Measurements from ENCODE around the gene BCAR1. TPM values are rescaled to one million over a fixed set of nuclear protein-coding genes. Genes with fewer than 3 reads are reported as not detected.
"Not testable (repeated sequence)": the region's sequence is repeated elsewhere in the genome, so short reads cannot be mapped to it uniquely, and the experiment has no call there.

BCAR1 gene
- polyA plus RNA-seq, 1 donor from 2014 or later: 39.1 TPM

DNA sequence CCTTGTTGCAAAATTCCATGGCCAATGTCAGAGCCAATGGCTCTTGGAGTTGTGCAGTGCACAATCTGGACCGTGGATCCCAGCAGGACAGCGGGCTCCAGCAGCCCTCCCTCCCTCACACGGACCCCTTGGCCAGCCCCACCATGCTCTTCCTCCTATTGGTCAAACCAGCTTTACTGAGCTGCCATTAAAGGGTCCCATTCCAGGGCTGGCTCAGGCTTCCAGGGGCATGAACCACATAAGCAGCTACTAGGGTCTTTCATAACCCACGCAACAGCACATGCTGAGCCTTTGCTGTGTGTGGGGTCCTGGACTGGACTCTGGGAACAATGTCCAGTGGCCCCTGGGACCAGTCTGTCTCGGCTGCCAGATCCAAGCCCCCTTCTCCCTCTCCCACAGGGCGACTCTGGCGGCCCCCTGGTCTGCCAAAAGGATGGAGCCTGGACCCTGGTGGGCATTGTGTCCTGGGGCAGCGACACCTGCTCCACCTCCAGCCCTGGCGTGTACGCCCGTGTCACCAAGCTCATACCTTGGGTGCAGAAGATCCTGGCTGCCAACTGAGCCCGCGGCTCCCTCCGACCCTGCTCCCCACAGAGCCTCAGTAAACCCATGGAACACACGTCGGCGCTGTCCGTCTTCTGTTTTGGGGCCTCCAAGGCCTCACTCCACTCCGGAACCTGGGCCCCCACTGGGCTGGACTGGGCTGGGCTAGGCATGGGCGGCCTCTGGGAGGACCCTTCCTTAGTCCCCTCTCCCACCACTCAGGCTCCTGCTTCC, 26.9 kb downstream of the BCAR1 start:
- H3K9me2 ChIP-seq (ENCODE audit: insufficient read depth, low read length): no peaks in the 10 kb centered on the region
- no peak overlapping the region for H3K4me3 ChIP-seq (ENCODE audit: low read length)
- no peak overlapping the region for H3K4me2 ChIP-seq (ENCODE audit: low read length)
- H2AFZ ChIP-seq (ENCODE audit: low read depth, low read length): no peak overlapping the region
- H3F3A ChIP-seq (ENCODE audit: insufficient read depth, low read length, poor library complexity, severe bottlenecking): no peaks in the 10 kb centered on the region
- TF ChIP-seq POLR2AphosphoS5 (IDR thresholded peaks at IDR 0.05) (no peak), MXI1 (conservative IDR thresholded peaks at IDR 0.05; ENCODE audit: poor library complexity, severe bottlenecking) (no peak), SMC3 (conservative IDR thresholded peaks at IDR 0.05; ENCODE audit: poor library complexity) (no peak), RAD21 (conservative IDR thresholded peaks at IDR 0.05) (no peak), CTCF (IDR thresholded peaks at IDR 0.05; ENCODE audit: poor library complexity, severe bottlenecking) (no peak), TAF1 (IDR thresholded peaks at IDR 0.05; ENCODE audit: low read depth) (no peak), EZH2 (IDR thresholded peaks at IDR 0.05; ENCODE audit: borderline replicate concordance, insufficient read depth, low read length, poor library complexity, severe bottlenecking) (no peak), EP300 (conservative IDR thresholded peaks at IDR 0.05; ENCODE audit: poor library complexity, severe bottlenecking) (no peak)
- TF ChIP-seq, protein P1, sequence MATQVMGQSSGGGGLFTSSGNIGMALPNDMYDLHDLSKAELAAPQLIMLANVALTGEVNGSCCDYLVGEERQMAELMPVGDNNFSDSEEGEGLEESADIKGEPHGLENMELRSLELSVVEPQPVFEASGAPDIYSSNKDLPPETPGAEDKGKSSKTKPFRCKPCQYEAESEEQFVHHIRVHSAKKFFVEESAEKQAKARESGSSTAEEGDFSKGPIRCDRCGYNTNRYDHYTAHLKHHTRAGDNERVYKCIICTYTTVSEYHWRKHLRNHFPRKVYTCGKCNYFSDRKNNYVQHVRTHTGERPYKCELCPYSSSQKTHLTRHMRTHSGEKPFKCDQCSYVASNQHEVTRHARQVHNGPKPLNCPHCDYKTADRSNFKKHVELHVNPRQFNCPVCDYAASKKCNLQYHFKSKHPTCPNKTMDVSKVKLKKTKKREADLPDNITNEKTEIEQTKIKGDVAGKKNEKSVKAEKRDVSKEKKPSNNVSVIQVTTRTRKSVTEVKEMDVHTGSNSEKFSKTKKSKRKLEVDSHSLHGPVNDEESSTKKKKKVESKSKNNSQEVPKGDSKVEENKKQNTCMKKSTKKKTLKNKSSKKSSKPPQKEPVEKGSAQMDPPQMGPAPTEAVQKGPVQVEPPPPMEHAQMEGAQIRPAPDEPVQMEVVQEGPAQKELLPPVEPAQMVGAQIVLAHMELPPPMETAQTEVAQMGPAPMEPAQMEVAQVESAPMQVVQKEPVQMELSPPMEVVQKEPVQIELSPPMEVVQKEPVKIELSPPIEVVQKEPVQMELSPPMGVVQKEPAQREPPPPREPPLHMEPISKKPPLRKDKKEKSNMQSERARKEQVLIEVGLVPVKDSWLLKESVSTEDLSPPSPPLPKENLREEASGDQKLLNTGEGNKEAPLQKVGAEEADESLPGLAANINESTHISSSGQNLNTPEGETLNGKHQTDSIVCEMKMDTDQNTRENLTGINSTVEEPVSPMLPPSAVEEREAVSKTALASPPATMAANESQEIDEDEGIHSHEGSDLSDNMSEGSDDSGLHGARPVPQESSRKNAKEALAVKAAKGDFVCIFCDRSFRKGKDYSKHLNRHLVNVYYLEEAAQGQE (IDR thresholded peaks at IDR 0.05; ENCODE audit: borderline replicate concordance): no peak
- no peaks in the 10 kb centered on the region for H4K20me1 ChIP-seq (ENCODE audit: insufficient read depth)
- H3K79me2 ChIP-seq (replicated peaks; ENCODE audit: insufficient read depth, low read length): no peaks in the 10 kb centered on the region
- H3K9me3 ChIP-seq (ENCODE audit: low read length): no peaks in the 10 kb centered on the region
- H3K27ac ChIP-seq (ENCODE audit: low read length): no peak overlapping the region
- H3K27me3 ChIP-seq (ENCODE audit: insufficient read depth, low read depth, low read length): no peaks in the 10 kb centered on the region
- H3K9ac ChIP-seq (ENCODE audit: low read length): no peak overlapping the region
- no peaks in the 10 kb centered on the region for H3K36me3 ChIP-seq (ENCODE audit: insufficient read depth, low read length)

- H3K9ac ChIP-seq (ENCODE audit: low read length); H3K27me3 ChIP-seq (ENCODE audit: insufficient read depth, low read depth, low read length); H3K4me2 ChIP-seq (ENCODE audit: low read length); H3K4me3 ChIP-seq (ENCODE audit: low read length); H2AFZ ChIP-seq (ENCODE audit: low read depth, low read length); H3F3A ChIP-seq (ENCODE audit: insufficient read depth, low read length, poor library complexity, severe bottlenecking); H3K36me3 ChIP-seq (ENCODE audit: insufficient read depth, low read length); H3K79me2 ChIP-seq (replicated peaks; ENCODE audit: insufficient read depth, low read length); H3K9me3 ChIP-seq (ENCODE audit: low read length); H4K20me1 ChIP-seq (ENCODE audit: insufficient read depth); H3K27ac ChIP-seq (ENCODE audit: low read length); H3K9me2 ChIP-seq (ENCODE audit: insufficient read depth, low read length): not testable (repeated sequence)
Measured at GRCh38 chr16:75223129-75223528, 28.3 kb downstream of the BCAR1 start.

All from neural cell (in vitro differentiated cells).